Stimulated activated CD4-positive, alpha-beta T cell treated with anti-CD3 and anti-CD28 coated beads, TNF-alpha, amount 100 ng/mL, for 4 hours (primary cell): ENCODE results near the gene SEZ6.
A peak's percentile ranks its signal among the peaks of the same experiment; 100 is the strongest.

Source experiments
- DNase-seq, 3 experiments: peaks; one replicate each; pipeline ENCODE4 v3.0.0-alpha.2; 2020; ENCODE audit warnings: low read depth in 3 of 3

SEZ6 gene

GRCh38 chr17:29005936-29006511 lies at the start of gene SEZ6:
Gene SEZ6, minus strand, starts transcription at chr17:29006033. Its CDS starts 164 bp downstream, at chr17:29005869.
- peak; percentile 16 to 59 (median 27) for DNase-seq

GRCh38 chr17:29054835-29055234 lies 49.0 kb upstream of the SEZ6 start:
- DNase-seq: no peak

- no peak for DNase-seq
Observed at GRCh38 chr17:29051731-29052130, 45.9 kb upstream of the SEZ6 start.

GRCh38 chr17:29051194-29051593 lies 45.4 kb upstream of the SEZ6 start:
- DNase-seq: no peak

- no peak for DNase-seq
Observed at GRCh38 chr17:29050176-29050575, 44.3 kb upstream of the SEZ6 start.

GRCh38 chr17:29049541-29050145 lies 43.8 kb upstream of the SEZ6 start:
- DNase-seq: no peak

GRCh38 chr17:29048440-29049368 lies 42.9 kb upstream of the SEZ6 start:
- no peak for DNase-seq

- DNase-seq: no peak
Observed at GRCh38 chr17:29046473-29046839, 40.6 kb upstream of the SEZ6 start.

GRCh38 chr17:29045734-29046472 lies 40.1 kb upstream of the SEZ6 start:
- DNase-seq: no peak

GRCh38 chr17:29045026-29045425 lies 39.2 kb upstream of the SEZ6 start:
- no peak for DNase-seq

- DNase-seq: no peak
Observed at GRCh38 chr17:29043539-29044145, 37.8 kb upstream of the SEZ6 start.

- DNase-seq: no peak
Observed at GRCh38 chr17:29042679-29043538, 37.1 kb upstream of the SEZ6 start, which contains the start of gene PIPOX. Gene PIPOX, plus strand, starts transcription at chr17:29043141. Its CDS starts 85 bp downstream, at chr17:29043226.

- no peak for DNase-seq
Observed at GRCh38 chr17:29042026-29042678, 36.3 kb upstream of the SEZ6 start.

GRCh38 chr17:29041571-29041970 lies 35.7 kb upstream of the SEZ6 start:
- no peak for DNase-seq

GRCh38 chr17:29041091-29041490 lies 35.3 kb upstream of the SEZ6 start:
- no peak for DNase-seq

- no peak for DNase-seq
Observed at GRCh38 chr17:29039764-29040598, 34.1 kb upstream of the SEZ6 start.

- no peak for DNase-seq
Observed at GRCh38 chr17:29038085-29038795, 32.4 kb upstream of the SEZ6 start.

GRCh38 chr17:29037739-29038084 lies 31.9 kb upstream of the SEZ6 start:
- DNase-seq: no peak

- no peak for DNase-seq
Observed at GRCh38 chr17:29036584-29036983, 30.8 kb upstream of the SEZ6 start.
